ENCODE results near the gene ATP6V0D1.

The ATP6V0D1 gene

DNA sequence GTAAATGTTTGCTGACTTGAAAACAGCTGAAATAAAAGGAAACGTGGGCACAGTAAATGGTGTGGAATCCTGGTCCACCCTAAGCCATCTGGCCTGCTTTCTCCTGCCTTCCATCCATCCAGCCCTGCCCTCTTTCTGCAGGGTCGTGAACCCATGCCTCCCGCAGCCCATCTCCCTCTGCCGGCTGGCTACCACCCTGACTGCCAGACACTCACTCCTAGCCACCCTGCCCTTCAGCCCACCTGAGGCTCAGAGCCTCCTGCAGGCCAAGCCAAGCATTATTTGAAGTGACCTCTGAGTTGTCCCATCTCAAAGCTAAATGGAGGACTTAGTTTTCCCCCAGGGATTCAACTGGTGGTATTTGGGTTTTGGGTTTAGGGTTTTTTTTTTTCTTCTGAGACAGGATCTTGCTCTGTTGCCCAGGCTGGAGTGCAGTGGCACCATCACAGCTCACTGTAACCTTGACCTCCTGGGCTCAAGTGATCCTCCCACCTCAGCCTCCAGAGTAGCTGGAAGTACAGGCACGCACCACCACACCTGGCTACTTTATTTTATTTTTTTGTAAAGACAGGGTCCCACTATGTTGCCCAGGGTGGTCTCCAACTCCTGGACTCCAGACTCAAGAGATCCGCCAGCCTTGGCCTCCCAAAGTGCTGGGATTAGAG lies 73.0 kb downstream of the ATP6V0D1 start:
- H2AFZ ChIP-seq (ENCODE audit: low read length), result no peak overlapping the region
- no peak overlapping the region for H3K4me3 ChIP-seq (ENCODE audit: low read length)
- H3K27ac ChIP-seq (ENCODE audit: low read length), result no peak overlapping the region
- no peaks in the 10 kb centered on the region for H3K9me2 ChIP-seq (replicated peaks; ENCODE audit: insufficient read depth, low read length)
- 0 out of 2 replicates have a peak, but pooled peaks cover 4% of the 10 kb centered on the region for H3K4me1 ChIP-seq (ENCODE audit: low read length)
- H3F3A ChIP-seq (ENCODE audit: insufficient read depth, low read length), result no peaks in the 10 kb centered on the region
- no peak for DNase-seq
- no peaks in the 10 kb centered on the region for H4K20me1 ChIP-seq (ENCODE audit: insufficient read depth, low read length)
- no peak overlapping the region for H3K4me2 ChIP-seq (ENCODE audit: low read depth, low read length)
- H3K27me3 ChIP-seq (replicated peaks; ENCODE audit: insufficient read depth, low read length), result 0 out of 2 replicates have a peak, but pooled peaks cover 6% of the 10 kb centered on the region
- H3K36me3 ChIP-seq (replicated peaks; ENCODE audit: insufficient read depth, low read length), result no peaks in the 10 kb centered on the region
- H3K9me3 ChIP-seq (replicated peaks; ENCODE audit: insufficient read depth, low read length), result no peaks in the 10 kb centered on the region
- no peak overlapping the region for H3K9ac ChIP-seq (ENCODE audit: low read length)
- no peak for TF ChIP-seq EZH2 (optimal IDR thresholded peaks at IDR 0.05; ENCODE audit: low read depth, low read length)
- TF ChIP-seq, protein P1, sequence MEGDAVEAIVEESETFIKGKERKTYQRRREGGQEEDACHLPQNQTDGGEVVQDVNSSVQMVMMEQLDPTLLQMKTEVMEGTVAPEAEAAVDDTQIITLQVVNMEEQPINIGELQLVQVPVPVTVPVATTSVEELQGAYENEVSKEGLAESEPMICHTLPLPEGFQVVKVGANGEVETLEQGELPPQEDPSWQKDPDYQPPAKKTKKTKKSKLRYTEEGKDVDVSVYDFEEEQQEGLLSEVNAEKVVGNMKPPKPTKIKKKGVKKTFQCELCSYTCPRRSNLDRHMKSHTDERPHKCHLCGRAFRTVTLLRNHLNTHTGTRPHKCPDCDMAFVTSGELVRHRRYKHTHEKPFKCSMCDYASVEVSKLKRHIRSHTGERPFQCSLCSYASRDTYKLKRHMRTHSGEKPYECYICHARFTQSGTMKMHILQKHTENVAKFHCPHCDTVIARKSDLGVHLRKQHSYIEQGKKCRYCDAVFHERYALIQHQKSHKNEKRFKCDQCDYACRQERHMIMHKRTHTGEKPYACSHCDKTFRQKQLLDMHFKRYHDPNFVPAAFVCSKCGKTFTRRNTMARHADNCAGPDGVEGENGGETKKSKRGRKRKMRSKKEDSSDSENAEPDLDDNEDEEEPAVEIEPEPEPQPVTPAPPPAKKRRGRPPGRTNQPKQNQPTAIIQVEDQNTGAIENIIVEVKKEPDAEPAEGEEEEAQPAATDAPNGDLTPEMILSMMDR (IDR thresholded peaks at IDR 0.05; ENCODE audit: low read length), result peak; percentile 27
- H3K79me2 ChIP-seq (ENCODE audit: low read length), result no peaks in the 10 kb centered on the region

DNA sequence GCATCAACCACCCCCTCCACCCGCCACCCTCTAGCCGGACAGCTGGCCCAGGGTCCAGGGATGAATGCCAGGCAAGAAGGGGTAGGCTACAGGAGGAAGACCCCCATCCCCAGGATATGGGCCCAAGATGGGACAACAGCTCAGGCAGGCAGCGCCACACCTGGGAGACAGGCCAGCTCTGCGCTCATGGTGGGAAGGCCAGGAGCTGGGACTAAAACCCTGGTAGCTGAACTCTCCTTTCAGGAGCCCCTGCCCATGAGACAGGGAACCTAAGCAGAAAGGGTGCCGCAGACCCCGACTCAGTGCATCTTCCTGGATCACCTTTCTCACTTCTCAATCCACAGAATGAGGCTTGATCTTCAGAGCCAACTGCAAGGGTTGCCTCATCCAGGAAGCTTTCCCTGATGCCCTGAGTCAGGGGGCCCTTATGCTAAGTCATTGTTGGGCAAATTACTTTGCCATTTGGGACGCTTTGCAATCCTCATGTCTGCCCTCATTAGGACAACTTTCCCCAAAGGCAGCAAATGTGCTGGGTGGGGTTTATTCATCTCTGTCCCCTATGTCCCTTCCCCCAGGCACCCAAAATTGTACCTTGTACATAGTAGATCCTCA lies 73.7 kb downstream of the ATP6V0D1 start:
- H3K9me3 ChIP-seq (replicated peaks; ENCODE audit: insufficient read depth, low read length), result no peaks in the 10 kb centered on the region
- H3K4me2 ChIP-seq (ENCODE audit: low read depth, low read length), result no peak overlapping the region
- no peak overlapping the region for H2AFZ ChIP-seq (ENCODE audit: low read length)

DNA sequence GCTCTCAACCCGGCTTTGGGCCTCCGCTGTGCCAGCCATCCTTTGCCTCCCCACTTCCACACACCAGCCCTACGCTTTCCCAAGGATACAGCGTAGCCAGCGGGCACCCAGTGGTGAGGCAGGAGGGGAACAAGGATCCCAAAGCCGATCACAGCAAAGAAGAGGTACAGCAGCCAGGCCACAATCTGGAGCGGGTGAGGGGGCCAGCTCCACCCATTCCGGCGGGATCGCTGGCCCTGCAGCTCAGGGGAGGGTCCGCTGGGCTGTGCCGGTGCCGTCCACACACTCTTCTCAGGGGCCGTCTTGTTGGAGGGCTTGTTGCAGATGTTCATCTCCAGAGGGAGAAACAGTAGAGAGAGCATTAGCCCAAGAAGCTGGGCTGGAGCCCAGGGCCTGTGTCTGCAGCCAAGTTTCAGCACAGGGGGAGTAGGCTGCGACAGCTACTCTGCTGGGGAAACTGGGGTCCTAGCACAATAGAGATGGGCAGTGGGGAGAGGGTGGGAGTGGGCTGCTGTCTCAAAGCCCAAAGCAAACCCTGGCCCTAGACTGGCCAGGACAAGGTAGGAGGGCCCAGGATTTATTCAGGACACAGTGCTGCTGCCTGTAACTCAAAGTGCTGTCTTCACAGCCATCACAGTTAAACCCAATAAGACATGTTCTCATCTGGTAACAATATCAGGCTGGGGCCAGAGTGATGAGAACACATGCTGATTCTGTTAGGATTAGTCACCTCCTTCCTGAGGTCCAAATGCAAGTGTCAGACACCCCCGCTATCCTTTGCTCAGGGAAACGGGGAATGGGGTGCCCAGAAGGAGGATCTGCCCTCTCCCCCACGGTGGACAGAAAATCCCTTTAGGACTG lies 74.6 kb downstream of the ATP6V0D1 start:
- Histone ChIP-seq H4K20me1 (ENCODE audit: insufficient read depth, low read length) (no peaks in the 10 kb centered on the region), H2AFZ (ENCODE audit: low read length) (no peak overlapping the region), H3K9ac (ENCODE audit: low read length) (no peak overlapping the region), H3K27ac (ENCODE audit: low read length) (no peak overlapping the region), H3K4me3 (ENCODE audit: low read length) (no peak overlapping the region), H3K9me3 (replicated peaks; ENCODE audit: insufficient read depth, low read length) (no peaks in the 10 kb centered on the region), H3F3A (ENCODE audit: insufficient read depth, low read length) (no peaks in the 10 kb centered on the region), H3K4me2 (ENCODE audit: low read depth, low read length) (no peak overlapping the region), H3K4me1 (ENCODE audit: low read length) (peaks cover 2% of the 10 kb centered on the region), H3K27me3 (replicated peaks; ENCODE audit: insufficient read depth, low read length) (0 out of 2 replicates have a peak, but pooled peaks cover 4% of the 10 kb centered on the region), H3K36me3 (replicated peaks; ENCODE audit: insufficient read depth, low read length) (no peaks in the 10 kb centered on the region), H3K9me2 (replicated peaks; ENCODE audit: insufficient read depth, low read length) (no peaks in the 10 kb centered on the region), H3K79me2 (ENCODE audit: low read length) (no peaks in the 10 kb centered on the region)
- DNase-seq, result no peak
- no peak for TF ChIP-seq EZH2phosphoT487 (IDR thresholded peaks at IDR 0.05; ENCODE audit: low read length)
- TF ChIP-seq EZH2 (optimal IDR thresholded peaks at IDR 0.05; ENCODE audit: low read depth, low read length), result no peak
- TF ChIP-seq, protein P1 (IDR thresholded peaks at IDR 0.05; ENCODE audit: low read length), result no peak

More for the DNA sequence above, 73.7 kb downstream of the ATP6V0D1 start:
- H3K9me2 ChIP-seq (replicated peaks; ENCODE audit: insufficient read depth, low read length), result no peaks in the 10 kb centered on the region
- no peak overlapping the region for H3K27ac ChIP-seq (ENCODE audit: low read length)
- no peaks in the 10 kb centered on the region for H4K20me1 ChIP-seq (ENCODE audit: insufficient read depth, low read length)
- no peaks in the 10 kb centered on the region for H3F3A ChIP-seq (ENCODE audit: insufficient read depth, low read length)
- H3K36me3 ChIP-seq (replicated peaks; ENCODE audit: insufficient read depth, low read length), result no peaks in the 10 kb centered on the region
- TF ChIP-seq EZH2phosphoT487 (IDR thresholded peaks at IDR 0.05; ENCODE audit: low read length) (no peak), EZH2 (optimal IDR thresholded peaks at IDR 0.05; ENCODE audit: low read depth, low read length) (no peak)
- TF ChIP-seq, protein P1 (IDR thresholded peaks at IDR 0.05; ENCODE audit: low read length), result no peak
- H3K4me1 ChIP-seq (ENCODE audit: low read length), result 0 out of 2 replicates have a peak, but pooled peaks cover under 1% of the 10 kb centered on the region
- H3K9ac ChIP-seq (ENCODE audit: low read length), result no peak overlapping the region
- no peaks in the 10 kb centered on the region for H3K79me2 ChIP-seq (ENCODE audit: low read length)
- no peak for DNase-seq
- 0 out of 2 replicates have a peak, but pooled peaks cover 6% of the 10 kb centered on the region for H3K27me3 ChIP-seq (replicated peaks; ENCODE audit: insufficient read depth, low read length)
- H3K4me3 ChIP-seq (ENCODE audit: low read length), result no peak overlapping the region
